Lung microvascular endothelial cell (primary cell): ENCODE results near the gene PLCL1. TPM values are rescaled to one million over a fixed set of nuclear protein-coding genes. Genes with fewer than 3 reads are reported as not detected.

Experiments used
- DNase-seq, 2 donors: peaks; one replicate each; pipeline versions ENCODE4 v3.0.0 to v3.0.0-alpha.2; 2010; ENCODE audit warnings: low read depth in 2 of 2
- total RNA-seq: library from RNA; depleted of rRNA; stranded (reverse); fragments of >200 nt; gene quantifications from 2 replicates; pipeline ENCODE4 v1.2.1, GENCODE V29; 2014

Gene PLCL1
- total RNA-seq, 1 donor from 2014 or later: 0.20 TPM

GRCh38 chr2:197925976-197926375, 121.6 kb downstream of the PLCL1 start:
- no peak for DNase-seq

- DNase-seq: no peak
Measured at GRCh38 chr2:197926673-197927072, 122.3 kb downstream of the PLCL1 start.

DNA sequence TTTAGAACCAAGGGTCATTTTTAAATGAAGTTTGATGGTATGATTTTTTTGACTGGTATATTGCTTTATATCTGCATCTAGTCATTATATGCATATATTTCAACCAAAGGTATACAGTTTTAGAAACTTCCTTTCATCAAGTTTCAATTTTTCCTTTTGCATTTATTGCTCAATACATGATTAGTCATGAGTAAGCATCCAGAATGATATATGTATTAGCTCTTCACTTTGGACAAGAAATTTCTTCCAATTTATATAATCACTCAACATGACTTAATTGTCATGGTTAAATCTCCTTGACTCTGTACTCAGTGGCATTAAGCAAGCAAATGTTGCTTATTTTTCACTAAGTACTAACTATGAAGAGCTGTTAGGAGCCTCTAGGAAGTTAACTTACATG, 123.6 kb downstream of the PLCL1 start:
- DNase-seq: no peak

DNA sequence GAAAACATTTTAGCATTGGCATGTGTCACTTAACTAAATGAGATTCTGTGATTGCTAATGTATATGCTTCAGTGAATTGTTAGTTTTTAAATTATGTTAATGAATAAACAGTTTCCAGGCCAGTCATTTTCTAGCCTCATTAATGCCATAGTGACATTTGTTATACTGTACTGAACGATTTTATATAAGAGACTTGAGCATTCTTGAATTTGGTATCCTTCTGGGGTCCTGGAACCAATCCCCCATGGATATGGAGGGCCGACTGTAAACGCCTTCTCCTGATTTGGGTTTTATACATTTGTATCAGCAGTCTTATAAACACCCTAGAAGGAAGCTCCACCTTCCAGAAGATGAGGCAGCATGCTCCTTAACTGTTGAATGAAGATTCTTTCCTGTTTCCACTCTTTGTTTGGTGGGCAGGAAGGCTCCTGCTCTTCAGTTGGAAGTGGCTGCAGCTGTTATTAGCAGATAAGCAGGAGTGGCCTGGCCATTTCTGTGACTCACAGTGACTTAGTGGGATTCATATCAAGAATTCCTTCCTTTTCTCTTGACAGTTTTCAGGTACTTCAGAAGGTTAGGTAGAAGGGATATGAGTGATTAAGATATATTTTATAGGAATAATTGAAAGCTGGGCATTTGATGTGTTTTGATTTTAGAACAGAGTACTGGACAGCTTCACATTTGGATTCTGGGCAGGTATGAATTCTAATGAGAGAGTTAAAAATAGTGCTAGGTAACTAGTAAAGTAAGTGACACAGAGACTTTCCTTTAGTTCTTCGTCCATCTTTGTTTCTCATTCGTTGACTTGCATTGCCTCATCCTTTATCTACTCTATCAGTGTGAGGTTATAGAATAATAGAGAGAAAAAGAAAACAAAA, 124.9 kb downstream of the PLCL1 start:
- peak; percentile 60 to 64 for DNase-seq

DNA sequence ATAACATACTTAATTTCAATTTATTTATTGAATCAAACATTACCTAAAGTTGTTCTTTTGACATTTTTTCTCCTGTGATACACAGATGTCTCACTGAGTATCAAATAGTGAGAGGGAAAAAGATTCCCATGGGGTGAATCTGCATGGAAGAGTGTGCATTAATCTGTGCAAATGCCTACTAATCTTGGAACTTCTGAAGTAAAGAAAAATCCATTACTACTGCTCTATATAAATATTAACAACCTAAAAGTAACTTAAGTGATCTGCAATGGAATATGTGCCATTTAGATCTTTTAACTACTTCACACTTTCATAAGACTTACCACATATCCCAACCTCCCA, 125.5 kb downstream of the PLCL1 start:
- no peak for DNase-seq

DNA sequence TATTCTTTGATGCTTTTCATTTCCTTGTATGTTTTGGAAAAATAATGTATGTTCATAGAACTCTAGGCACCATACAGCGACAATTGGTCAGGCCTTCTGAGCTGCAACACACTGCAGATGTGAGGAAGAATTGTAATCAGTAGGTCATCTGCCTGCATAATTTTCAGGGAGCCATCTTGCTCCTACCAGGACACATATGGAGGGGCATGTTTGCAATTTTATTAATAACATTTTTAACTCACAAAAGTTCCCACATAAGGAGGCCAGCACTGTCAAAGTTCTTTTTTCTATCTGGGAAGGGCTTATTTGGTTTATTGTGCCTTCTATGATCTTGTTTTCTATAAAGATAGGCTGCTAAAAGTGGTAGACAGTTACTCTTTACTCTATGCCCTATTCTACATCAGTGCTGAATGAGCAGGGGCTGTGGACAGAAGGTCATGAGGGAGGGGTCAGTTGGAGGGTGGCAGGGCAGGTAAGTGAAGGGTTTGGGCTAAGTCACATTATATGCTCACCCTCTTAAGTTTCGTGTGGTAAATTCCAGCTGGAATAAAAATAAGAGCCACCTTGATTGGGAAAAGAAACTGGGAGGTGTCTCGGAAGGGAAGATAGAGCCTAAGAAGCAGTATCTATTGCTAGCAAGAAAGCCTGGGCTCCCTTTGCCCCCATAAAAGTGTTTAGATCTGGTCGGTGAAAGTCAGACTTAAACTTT, 126.3 kb downstream of the PLCL1 start:
- no peak for DNase-seq

DNA sequence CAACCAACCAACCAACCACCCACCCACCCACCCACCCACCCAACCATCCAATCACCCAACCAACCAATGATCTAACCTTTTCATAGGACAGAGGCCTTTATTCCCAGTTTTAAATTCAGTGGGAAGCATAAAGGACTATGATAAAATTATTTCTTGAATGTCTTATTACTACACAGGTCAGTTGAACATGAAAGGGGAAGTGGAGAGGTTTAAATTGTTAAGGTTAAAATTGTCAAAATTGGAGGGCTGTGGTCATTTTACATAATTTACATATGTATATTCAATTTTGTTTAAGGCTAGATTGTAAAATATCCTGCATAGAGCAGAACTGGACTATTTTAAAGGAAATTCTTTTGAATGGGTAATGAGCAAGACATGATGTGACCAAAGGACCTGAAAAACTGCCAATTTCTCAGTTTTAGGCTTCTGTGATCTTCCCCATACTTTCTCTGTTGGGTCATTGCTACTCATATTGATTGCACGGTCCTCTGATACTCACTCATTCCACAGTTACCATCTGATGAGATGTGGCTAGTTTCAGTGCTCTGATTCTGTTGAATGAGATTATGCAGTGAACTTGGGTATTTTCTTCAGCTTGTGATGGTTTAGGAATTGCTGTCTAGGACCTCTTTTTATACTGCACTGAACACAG, 127.4 kb downstream of the PLCL1 start:
- DNase-seq: no peak

DNA sequence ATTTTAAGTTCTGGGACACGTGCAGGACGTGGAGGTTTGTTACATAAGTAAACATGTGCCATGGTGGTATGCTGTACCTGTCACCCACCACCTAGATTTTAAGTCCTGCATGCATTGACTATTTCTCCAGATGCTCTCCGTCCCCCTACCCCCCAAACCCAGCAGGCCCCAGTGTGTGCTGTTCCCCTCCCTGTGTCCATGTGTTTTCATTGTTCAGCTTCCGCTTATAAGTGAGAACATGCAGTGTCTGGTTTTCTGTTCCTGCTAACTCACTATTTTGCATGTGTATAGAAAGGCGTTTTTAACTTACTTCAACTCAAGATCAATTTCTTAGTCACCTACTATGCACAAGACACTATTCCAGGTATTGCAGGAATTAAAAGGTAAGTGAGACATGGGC, 128.0 kb downstream of the PLCL1 start:
- no peak for DNase-seq

DNA sequence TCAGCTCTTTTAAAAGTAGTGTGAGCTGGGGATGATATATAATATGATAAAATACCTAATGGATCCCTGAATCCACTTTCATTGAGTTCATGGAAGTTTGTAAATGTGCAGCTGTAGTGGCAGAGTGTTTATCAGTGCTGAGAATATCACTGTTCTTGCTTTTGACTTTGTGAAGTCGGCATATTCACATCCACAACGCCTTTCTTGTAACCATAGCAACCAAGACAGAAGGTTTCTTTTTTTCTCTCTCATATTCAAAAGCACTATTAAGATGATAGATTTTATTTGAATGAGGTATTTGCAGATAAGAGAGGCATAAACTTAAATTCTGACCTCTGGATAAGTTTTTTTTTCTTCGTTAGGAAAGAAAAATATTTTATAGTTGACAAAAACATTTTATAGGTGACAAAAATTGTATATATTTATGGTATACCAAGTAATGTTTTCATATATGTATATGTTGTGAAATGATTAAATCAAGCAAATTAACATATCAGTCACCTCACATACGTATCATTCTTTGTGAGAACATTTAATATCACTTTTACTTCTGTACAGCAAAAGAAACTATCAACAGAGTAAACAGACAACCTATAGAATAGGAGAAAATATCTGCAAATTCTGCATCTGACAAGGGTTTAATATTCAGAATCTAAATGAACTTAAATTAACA, 130.0 kb downstream of the PLCL1 start:
- DNase-seq: no peak

- no peak for DNase-seq
Measured at GRCh38 chr2:197934934-197935289, 130.5 kb downstream of the PLCL1 start.

DNA sequence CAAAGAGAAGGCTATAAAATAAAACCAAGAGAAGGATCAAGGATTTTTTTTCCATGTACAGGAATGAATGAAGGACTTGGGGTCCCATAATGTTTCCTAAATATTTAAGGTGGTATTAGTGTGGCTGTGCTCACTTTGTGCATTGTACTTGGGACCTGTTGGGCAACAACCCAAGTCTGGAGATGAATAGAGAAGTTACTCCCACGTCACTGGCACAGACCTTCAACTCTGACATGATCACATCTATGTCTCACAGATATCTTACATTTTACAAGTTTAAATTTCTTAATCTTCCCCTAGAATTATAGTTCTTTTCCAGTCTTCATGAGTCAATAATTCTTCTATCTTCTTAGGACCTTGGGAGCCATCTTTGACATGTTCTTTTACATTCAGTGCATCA, 133.4 kb downstream of the PLCL1 start:
- no peak for DNase-seq

DNA sequence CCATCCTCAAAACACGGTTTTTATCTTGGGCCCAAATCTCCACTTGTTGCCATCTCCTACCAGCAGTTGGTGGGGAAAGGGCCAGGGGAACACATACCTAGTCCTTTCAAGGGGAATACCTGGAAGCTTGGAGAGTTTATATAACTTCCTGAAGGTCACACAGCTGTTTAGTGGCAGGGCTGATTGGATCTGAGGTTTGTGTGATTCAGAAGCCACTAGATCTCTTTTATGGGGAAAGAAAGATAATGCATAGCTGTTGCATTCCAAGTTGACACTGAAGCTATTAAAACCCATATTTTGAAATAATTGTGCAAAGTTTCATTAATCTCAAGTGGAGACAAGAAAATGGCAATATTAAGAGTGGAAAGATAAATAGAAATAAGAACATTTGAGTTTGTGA, 134.2 kb downstream of the PLCL1 start:
- no peak for DNase-seq

DNA sequence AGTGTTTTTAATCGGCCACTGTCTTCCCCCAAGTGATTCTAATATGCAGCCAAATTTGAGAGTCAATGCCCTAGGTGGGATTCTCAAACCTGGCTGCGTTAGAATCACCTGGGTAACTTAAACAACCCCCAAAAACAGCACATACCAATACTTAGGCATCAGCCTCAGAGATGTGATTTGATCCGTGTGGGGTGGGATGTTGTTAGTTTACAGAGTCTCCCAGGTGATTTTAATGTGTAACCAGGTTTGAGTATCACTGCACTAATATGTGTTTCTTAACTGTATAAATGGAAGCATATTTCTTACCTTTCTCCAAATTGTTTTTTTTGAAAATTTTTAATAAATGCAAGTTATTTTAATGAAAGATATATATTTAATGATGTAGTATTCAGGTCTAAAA, 135.4 kb downstream of the PLCL1 start:
- no peak for DNase-seq

- no peak for DNase-seq
Measured at GRCh38 chr2:197940382-197940781, 136.0 kb downstream of the PLCL1 start.

GRCh38 chr2:197941715-197942114, 137.3 kb downstream of the PLCL1 start:
- DNase-seq: no peak

DNA sequence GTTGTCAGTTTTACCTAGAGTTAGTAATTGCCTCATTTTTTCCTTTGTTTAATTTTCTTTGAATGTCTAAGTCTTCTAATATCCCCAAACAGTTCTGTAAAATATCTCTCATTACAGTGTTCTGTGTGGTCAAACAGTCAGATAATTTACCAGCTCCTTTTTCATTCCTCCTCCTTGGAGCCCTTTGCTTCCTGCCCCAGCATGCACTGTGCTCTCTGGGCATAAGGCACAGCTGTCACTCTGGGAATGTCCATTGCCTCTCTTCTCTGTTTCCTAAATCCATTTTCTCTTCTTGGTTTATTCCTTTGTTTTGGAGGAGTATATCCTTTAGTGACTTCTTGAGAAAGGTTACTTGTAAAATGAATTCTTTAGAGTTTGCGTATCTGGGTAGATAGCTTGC, 139.3 kb downstream of the PLCL1 start:
- no peak for DNase-seq

DNA sequence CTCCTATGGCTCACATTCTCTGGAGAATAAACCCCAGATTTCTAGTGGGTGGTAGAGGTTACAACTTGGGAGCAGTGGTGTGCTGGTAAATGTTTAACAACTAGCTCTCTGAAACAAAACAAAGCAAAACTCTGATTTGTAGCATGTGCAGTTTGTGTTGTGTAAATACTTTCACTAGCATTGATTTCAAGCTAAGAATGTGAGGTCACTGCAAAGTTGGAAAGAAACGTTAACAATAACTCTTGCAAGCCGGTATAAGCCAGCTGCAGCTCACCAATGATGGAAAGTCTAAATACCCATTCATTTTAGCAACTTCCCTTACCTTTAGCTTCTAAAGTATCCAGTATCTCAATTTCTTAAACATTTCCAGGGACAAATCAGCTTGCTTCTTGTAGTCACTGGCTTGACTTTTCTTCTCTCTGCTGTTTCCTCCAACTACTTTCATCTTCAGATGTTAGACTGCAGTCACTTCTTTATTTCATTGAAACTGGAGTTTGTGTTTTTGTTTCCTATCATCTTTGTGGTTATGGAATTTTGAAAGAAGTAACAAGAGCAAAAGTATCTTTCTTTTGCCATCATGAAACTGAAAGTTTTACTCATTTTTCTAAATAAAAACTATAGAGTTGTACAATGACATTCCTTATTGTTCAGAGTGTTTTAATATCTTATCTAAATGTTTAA, 140.2 kb downstream of the PLCL1 start:
- no peak for DNase-seq

DNA sequence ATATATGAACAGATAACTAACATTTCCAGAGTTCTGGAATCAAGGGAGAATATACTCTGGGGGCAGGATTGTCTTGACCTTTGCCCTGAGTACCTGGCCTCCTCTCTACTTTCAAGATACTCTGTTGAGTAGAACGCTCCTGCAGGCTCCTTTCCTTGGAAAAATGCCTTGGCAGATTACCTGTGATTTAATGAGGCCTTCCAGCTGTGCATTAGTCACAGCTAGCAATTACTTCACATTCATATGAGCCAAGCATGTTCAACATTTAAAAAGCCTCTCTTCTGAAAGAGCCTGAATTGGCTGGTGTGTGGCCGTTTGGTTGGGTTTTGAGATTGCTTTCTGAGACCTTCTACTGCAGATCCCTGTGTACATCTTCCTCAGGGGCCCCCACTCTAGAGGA, 142.2 kb downstream of the PLCL1 start:
- DNase-seq: no peak

DNA sequence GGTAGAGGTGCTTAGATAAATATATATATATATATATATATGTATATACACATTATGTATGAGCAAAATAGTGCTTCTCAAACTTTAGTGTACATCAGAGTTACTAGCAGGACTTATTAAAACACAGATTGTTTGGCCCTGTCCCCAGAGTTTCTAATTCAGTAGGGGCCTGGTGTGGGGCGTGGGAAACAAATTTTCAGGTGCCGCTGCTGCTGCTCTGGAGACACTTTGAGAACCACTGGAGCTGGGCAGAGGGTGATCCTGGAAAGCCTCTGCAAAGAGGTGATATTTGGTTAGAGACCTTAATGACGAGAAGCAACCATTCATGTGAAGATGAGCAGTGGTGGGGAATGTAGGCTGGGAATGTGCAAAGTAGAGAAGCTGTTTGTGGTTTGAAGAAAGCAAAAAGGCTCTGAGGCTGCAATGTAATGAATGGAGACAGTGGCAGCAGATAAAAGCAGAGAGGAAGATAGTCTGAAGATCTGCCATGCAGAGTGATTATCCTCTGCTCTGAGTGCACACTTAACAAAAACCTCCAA, 142.9 kb downstream of the PLCL1 start:
- DNase-seq: no peak

DNA sequence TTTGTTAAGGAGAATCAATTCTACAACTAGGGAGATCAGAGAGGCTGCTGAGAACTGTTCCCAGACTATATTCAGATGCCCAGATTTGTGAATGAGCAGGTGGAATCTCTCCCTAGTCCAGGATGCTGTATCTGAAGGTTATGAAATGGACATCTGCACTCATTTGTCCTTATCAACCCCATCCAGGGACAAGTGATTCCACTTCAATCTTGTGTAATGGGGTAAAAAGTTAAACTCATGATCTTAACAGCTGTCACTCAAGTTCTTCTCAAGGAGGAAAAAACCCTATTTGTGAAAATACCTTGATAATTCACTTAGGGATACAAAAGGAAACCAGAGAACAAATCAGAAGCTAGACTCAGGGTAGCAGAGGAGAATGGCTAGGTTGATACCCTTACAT, 144.8 kb downstream of the PLCL1 start:
- no peak for DNase-seq

DNA sequence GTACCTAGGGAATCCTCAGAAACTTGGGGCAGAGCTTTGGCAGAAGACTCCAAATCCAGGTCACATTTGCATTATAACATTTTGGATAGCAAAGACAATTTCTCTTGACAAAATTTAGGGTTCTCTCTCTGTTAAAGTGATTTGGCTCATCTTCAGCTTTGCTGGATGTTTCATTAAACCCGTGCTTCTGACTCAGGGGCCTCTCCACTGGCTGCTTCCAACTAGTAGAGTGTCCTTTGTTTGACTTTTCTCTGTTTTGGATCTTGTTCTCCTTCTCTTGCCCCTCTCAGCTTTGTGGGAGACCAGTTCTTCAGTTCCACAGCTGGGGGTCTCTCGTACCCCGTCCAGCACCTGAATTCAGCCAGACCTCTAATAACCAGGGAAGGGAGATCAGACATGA, 145.6 kb downstream of the PLCL1 start:
- no peak for DNase-seq
